SK-N-SH (cell line): ENCODE measurements around the gene ITGBL1.

ENCODE experiments used
- CTCF ChIP-seq: fragments of 200-600 bp; sonication (generic); IDR thresholded peaks from 2 replicates; pipeline ENCODE4 v1.6.1; 2017; ENCODE audit warnings: antibody characterized with exemption, mild to moderate bottlenecking, moderate library complexity
- GABPA ChIP-seq: IDR thresholded peaks from 2 replicates; pipeline ENCODE4 v1.4.0; 2012; ENCODE audit warnings: low read depth, mild to moderate bottlenecking
- SIN3A ChIP-seq: IDR thresholded peaks from 2 replicates; pipeline ENCODE4 v1.6.1; 2012; ENCODE audit warnings: low read depth, mild to moderate bottlenecking, low read length, moderate library complexity, borderline replicate concordance
- TF ChIP-seq, protein P1 (sequence below): IDR thresholded peaks from 2 replicates; pipeline ENCODE4 v1.4.0; 2012; ENCODE audit warnings: low read depth

DNA sequence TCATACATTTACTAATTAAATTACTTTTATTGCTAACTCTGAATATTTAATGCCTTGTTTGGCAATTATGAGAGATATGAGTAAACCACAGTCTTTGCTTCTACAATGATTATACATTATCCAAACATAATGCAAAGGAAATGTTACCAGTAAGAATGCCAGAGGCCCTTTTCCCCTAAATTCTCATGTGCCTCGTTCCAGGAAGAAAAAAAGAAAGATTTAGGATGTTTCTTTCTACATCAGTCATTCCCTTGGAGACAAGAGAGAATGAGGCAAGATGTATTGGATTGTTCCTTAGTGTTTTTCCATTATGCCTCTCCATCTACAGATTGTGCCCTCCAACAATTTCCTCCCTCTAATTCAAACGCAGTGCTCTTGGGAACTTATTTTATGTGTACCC lies 50.1 kb downstream of the ITGBL1 start:
- TF ChIP-seq, protein P1, sequence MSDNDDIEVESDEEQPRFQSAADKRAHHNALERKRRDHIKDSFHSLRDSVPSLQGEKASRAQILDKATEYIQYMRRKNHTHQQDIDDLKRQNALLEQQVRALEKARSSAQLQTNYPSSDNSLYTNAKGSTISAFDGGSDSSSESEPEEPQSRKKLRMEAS = no peak
- no peak for TF ChIP-seq GABPA
- TF ChIP-seq SIN3A = no peak
- no peak for TF ChIP-seq CTCF
